Gastroesophageal sphincter (tissue), 3 donors: ENCODE data around the gene OR52E2.

Experiments used
- CTCF ChIP-seq, 4 experiments: fragments of 200-600 bp in 2 of 4; fragments of 450-650 bp in 2 of 4; sonication (generic) in 1 of 4; IDR thresholded peaks; one replicate each; pipeline ENCODE4 v1.5.1; 2017 to 2019; ENCODE audit warnings: antibody characterized with exemption in 4 of 4, mild to moderate bottlenecking in 2 of 4, moderate library complexity in 2 of 4
- EP300 ChIP-seq: sonication (generic); formaldehyde crosslinking; IDR thresholded peaks from one replicate; pipeline ENCODE4 v1.6.1; 2017; ENCODE audit warnings: antibody characterized with exemption, mild to moderate bottlenecking
- POLR2A ChIP-seq, 2 donors: fragments of 450-650 bp; IDR thresholded peaks; one replicate each; pipeline ENCODE4 v1.6.1; 2017; ENCODE audit warnings: antibody characterized with exemption in 2 of 2, mild to moderate bottlenecking in 2 of 2, moderate library complexity in 1 of 2
- POLR2AphosphoS5 ChIP-seq: sonication (generic); formaldehyde crosslinking; IDR thresholded peaks from one replicate; pipeline ENCODE4 v1.6.1; 2017; ENCODE audit warnings: antibody characterized with exemption

DNA sequence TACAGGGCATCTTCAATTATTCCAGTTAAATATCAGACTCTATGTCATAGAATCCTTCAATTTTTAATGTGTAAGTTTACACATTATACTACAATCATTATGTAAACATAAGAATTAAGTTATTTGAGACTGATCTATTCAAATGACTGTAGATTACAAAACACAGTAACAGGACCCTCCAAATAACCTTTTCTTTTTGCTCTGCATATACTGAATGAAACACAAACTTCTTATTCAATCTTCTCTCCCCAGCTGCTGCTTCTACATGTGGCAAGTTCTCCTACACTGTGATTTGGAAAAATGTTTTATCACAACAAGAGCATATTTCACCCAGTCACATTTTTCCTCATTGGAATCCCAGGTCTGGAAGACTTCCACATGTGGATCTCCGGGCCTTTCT lies 13.2 kb downstream of the OR52E2 start, which contains the start of gene OR52J3:
- TF ChIP-seq CTCF (IDR thresholded peaks at IDR 0.05) (no peak), POLR2A (IDR thresholded peaks at IDR 0.05) (no peak), EP300 (no peak), POLR2AphosphoS5 (no peak)
